Breast epithelium (tissue), 4 donors: Measurements from ENCODE around the gene CNKSR3. TPM values are rescaled to one million over a fixed set of nuclear protein-coding genes. Genes with fewer than 3 reads are reported as not detected.

Experiments
- DNase-seq, 2 donors: peaks; one replicate each; pipeline ENCODE4 v3.0.0-alpha.2; 2019; ENCODE audit warnings: low spot score in 2 of 2
- H3K27ac ChIP-seq, 2 donors: fragments of 200-600 bp; sonication (generic) in 1 of 2; one replicate each; pipeline ENCODE4 v1.5.1; 2016 to 2019; ENCODE audit warnings: mild to moderate bottlenecking in 1 of 2
- H3K27me3 ChIP-seq, 2 donors: fragments of 200-600 bp; sonication (generic) in 1 of 2; one replicate each; pipeline versions ENCODE4 v1.5.1 to v1.6.0; 2017 to 2019; ENCODE audit warnings: control low read depth in 1 of 2, mild to moderate bottlenecking in 1 of 2
- H3K36me3 ChIP-seq: fragments of 200-600 bp; one replicate; pipeline ENCODE4 v1.5.1; 2019
- H3K4me1 ChIP-seq, 2 donors: fragments of 200-600 bp; sonication (generic); one replicate each; pipeline ENCODE4 v1.5.1; 2016 to 2019; ENCODE audit warnings: control low read depth in 1 of 2
- H3K4me3 ChIP-seq, 3 donors: fragments of 200-600 bp; sonication (generic); 1 replicate in 2 of 3; 2 replicates in 1 of 3; pipeline ENCODE4 v1.5.1; 2016 to 2019; ENCODE audit warnings: mild to moderate bottlenecking in 3 of 3, moderate library complexity in 2 of 3
- H3K9me3 ChIP-seq, 2 donors: fragments of 200-600 bp; sonication (generic) in 1 of 2; one replicate each; pipeline ENCODE4 v1.5.1; 2016 to 2019; ENCODE audit warnings: control low read depth in 1 of 2
- POLR2A ChIP-seq: fragments of 450-650 bp; IDR thresholded peaks from one replicate; pipeline ENCODE4 v1.6.1; 2016; ENCODE audit warnings: antibody characterized with exemption, mild to moderate bottlenecking, moderate library complexity
- POLR2AphosphoS5 ChIP-seq, 3 donors: sonication (generic); formaldehyde crosslinking; IDR thresholded peaks; one replicate each; pipeline ENCODE4 v1.6.1; 2017; ENCODE audit warnings: antibody characterized with exemption in 3 of 3
- intact Hi-C: fragments of 100-400 bp; cut with DNase I; formaldehyde crosslinking; loops from one replicate; pipeline ENCODE4 v1.15.1; 2023; ENCODE audit warnings: low total_unique reads
- total RNA-seq, 3 donors: library from RNA; depleted of rRNA; stranded (reverse); fragments of >200 nt; gene quantifications; one replicate each; pipeline ENCODE4 v1.1.0, GENCODE V29; 2016
- TF ChIP-seq, protein P1 (sequence below), 3 donors: fragments of 450-650 bp; IDR thresholded peaks; one replicate each; pipeline ENCODE4 v1.5.1; 2016 to 2017; ENCODE audit warnings: antibody characterized with exemption in 3 of 3, mild to moderate bottlenecking in 3 of 3, moderate library complexity in 3 of 3

The CNKSR3 gene
- total RNA-seq, 3 donors from 2014 or later, result 2.1 to 8.6 (median 5.2) TPM

DNA sequence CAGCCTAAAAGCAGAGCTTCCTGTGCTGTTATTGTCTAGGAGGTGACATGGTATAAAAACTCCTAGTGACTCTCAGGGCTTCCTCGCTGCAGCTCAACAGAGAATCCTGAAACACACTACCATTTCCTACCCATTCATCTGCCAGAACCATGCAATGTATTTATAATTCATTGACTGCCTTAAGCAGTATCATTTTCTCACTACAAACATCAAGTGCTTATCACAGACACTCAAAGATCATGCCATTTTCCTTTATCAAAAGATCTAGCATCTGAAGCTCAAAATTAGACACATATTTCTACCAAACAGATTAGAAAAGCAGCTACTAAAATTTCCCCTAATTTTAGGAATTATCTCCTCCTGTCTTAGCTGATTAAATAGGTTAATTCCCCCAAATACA is 83.5 kb downstream of the CNKSR3 start:
- H3K27ac ChIP-seq, result no peak overlapping the region

DNA sequence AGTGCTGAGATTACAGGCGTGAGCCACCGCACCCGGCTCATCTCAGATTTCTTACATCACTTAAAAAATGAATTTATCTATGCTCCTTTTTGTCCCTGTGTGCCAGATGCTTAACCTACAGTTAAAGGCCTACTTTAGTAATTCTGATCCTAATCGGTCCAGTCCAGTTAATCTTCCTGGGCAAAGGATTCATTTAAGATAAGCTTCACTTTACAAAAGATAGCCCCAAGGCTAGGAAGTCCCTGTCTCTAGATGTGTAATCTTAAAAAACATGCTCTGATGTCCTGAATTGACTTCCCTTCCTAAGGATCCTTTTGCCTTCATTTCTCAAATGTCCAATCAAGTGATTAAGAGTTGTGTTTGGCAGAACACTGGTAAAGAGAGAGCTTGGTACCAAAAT is 85.5 kb downstream of the CNKSR3 start:
- DNase-seq, result no peak
- Histone ChIP-seq H3K27ac (no peak overlapping the region), H3K27me3 (no peaks in the 10 kb centered on the region), H3K9me3 (no peaks in the 10 kb centered on the region), H3K36me3 (no peaks in the 10 kb centered on the region), H3K4me3 (no peak overlapping the region), H3K4me1 (no peaks in the 10 kb centered on the region)
- TF ChIP-seq, protein P1, sequence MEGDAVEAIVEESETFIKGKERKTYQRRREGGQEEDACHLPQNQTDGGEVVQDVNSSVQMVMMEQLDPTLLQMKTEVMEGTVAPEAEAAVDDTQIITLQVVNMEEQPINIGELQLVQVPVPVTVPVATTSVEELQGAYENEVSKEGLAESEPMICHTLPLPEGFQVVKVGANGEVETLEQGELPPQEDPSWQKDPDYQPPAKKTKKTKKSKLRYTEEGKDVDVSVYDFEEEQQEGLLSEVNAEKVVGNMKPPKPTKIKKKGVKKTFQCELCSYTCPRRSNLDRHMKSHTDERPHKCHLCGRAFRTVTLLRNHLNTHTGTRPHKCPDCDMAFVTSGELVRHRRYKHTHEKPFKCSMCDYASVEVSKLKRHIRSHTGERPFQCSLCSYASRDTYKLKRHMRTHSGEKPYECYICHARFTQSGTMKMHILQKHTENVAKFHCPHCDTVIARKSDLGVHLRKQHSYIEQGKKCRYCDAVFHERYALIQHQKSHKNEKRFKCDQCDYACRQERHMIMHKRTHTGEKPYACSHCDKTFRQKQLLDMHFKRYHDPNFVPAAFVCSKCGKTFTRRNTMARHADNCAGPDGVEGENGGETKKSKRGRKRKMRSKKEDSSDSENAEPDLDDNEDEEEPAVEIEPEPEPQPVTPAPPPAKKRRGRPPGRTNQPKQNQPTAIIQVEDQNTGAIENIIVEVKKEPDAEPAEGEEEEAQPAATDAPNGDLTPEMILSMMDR (IDR thresholded peaks at IDR 0.05), result no peak
- TF ChIP-seq POLR2AphosphoS5 (IDR thresholded peaks at IDR 0.05), result no peak
- intact Hi-C loops, result no loop called here

More for the DNA sequence above, 83.5 kb downstream of the CNKSR3 start:
- no peaks in the 10 kb centered on the region for H3K9me3 ChIP-seq
- H3K27me3 ChIP-seq, result no peaks in the 10 kb centered on the region
- no peaks in the 10 kb centered on the region for H3K4me1 ChIP-seq
- no peak overlapping the region for H3K4me3 ChIP-seq
- DNase-seq, result no peak
- no peaks in the 10 kb centered on the region for H3K36me3 ChIP-seq
- intact Hi-C loops, result no loop called here
- no peak for TF ChIP-seq POLR2AphosphoS5 (IDR thresholded peaks at IDR 0.05)
- TF ChIP-seq POLR2A, result no peak
- TF ChIP-seq, protein P1 (IDR thresholded peaks at IDR 0.05), result no peak

DNA sequence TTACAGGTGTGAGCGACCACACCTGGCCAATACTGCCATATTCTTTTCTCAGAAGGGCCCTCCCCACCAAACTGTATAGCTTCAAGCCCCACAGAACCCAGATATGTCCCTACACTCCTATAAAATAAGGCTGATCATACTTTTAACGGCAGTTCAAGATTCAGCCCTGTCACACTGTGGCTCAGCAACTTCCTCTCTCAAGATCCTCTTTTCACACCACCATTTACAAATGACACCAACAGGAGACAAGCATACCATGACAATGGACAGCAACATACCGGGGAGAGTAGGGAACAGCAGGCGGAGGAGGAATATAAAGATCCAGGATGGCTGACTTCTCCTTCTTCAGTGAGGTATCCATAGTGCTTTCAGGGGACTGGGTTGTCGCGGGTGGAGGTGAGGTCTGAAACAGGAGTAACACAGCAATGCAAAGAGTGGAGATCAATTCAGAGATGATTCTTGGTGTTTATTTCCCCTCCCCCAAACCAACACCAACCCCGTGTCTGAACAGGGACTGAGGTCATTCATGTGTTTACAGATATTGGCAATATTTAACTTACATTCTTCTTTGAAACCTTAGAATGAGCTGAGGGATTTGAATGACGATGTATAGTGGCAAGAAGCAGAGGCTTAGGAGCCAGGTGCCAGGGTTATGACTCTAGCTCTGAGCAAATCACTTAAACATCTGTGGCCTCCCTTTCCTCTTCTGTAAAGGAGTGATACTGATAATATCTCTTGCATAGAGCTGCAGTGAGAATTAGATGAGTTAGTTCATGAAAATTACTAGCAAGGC is 96.3 kb downstream of the CNKSR3 start:
- H3K27ac ChIP-seq, result no peak overlapping the region
- intact Hi-C loops, result no loop called here
- no peaks in the 10 kb centered on the region for H3K27me3 ChIP-seq
- no peaks in the 10 kb centered on the region for H3K9me3 ChIP-seq
- peaks cover 0 to 4% of the 10 kb centered on the region in 2 donors for H3K4me1 ChIP-seq
- H3K4me3 ChIP-seq, result no peak overlapping the region
- TF ChIP-seq POLR2AphosphoS5 (IDR thresholded peaks at IDR 0.05), result no peak
- TF ChIP-seq, protein P1 (IDR thresholded peaks at IDR 0.05), result no peak
- no peak for TF ChIP-seq POLR2A
- DNase-seq, result no peak
- no peaks in the 10 kb centered on the region for H3K36me3 ChIP-seq

DNA sequence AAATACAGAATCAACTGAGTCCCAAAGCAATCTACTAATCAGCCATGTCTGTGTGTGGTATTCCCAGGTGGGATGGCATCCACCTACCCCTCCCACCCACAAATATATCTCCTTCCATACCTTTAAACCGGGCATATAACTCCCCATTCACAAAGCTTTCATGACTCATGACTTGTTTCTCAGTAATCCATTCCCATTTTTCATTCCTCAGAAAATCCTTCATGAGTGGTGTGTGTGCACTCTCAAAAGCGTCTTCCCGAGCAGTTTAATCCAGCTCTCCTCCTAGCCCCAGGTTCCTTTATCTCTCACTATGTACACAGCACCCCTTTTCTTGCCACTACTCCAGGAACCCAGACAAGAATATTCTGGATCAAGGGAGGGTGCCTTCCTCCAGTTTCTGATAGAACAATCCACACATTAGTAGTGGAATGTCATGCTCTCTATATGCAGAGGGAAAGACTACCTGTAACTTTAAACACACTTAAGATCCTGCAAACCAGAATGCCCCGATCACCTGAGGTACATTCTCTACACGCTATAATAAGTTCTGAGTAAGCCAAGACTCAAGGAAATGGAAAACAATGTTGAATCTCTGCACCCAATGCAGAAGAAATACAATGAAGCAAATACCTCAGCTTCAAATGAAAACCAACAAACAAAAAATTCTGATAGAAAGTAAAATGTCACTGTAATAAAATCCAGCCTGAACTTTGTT is 98.2 kb downstream of the CNKSR3 start:
- intact Hi-C loops, result no loop called here

More for the DNA sequence above, 98.2 kb downstream of the CNKSR3 start:
- no peaks in the 10 kb centered on the region for H3K9me3 ChIP-seq
- no peaks in the 10 kb centered on the region for H3K36me3 ChIP-seq
- H3K27ac ChIP-seq, result peak overlapping the region in 1 of 2 donors; percentile 10
- H3K27me3 ChIP-seq, result no peaks in the 10 kb centered on the region
- TF ChIP-seq POLR2AphosphoS5 (IDR thresholded peaks at IDR 0.05) (no peak), POLR2A (no peak)
- TF ChIP-seq, protein P1 (IDR thresholded peaks at IDR 0.05), result no peak
- peaks cover 0 to 4% of the 10 kb centered on the region in 2 donors for H3K4me1 ChIP-seq
- no peak for DNase-seq
- no peak overlapping the region for H3K4me3 ChIP-seq
